OCI-LY1 (cell line): ENCODE measurements around the gene CNOT8.

Experiments
- CTCF ChIP-seq: fragments of 200-600 bp; sonication (generic), shearing (Covaris generic); IDR thresholded peaks from 2 replicates; pipeline ENCODE4 v1.5.1; 2017; ENCODE audit warnings: mild to moderate bottlenecking, antibody characterized with exemption, low read length, moderate library complexity, mixed read lengths
- EZH2 ChIP-seq: fragments of 200-600 bp; sonication (generic), shearing (Covaris generic); IDR thresholded peaks from 2 replicates; pipeline ENCODE4 v1.8.0; 2017; ENCODE audit warnings: borderline replicate concordance, mixed run types, mild to moderate bottlenecking, antibody characterized with exemption, low read length, moderate library complexity, mixed read lengths

- TF ChIP-seq CTCF (no peak), EZH2 (no peak)
Measured at GRCh38 chr5:154899151-154899816, 40.9 kb downstream of the CNOT8 start.
